ENCODE measurements around the gene BANF2. TPM values are rescaled to one million over a fixed set of nuclear protein-coding genes. Genes with fewer than 3 reads are reported as not detected.

BANF2 gene
- total and polyA plus RNA-seq, 2 experiments from 2014 or later, result not detected

DNA sequence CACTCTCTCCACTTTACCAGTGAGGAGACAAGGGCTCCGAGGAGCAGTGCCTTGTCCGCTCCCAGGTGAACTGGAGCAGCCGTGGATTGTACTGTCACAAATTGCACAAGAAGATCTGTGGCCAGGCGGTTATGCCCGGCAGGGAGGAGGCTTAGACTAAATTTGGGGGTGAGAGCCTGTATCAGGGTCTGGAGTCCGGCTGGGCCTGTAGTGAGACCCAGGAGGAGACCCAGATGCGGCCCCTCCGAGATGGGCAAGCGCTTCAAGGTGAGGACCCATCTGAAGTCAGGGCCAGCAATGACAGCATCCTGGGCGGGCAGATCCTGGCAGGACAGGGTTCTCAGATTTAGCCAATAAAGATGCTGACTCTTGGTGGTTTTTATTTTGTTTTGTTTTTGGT is 27.6 kb downstream of the BANF2 start:
- Histone ChIP-seq H2AFZ (no peak overlapping the region), H3K27ac (no peak overlapping the region), H3K4me3 (no peak overlapping the region), H3K9me2 (replicated peaks; ENCODE audit: insufficient read depth) (no peaks in the 10 kb centered on the region), H3K9me3 (ENCODE audit: low read depth) (no peaks in the 10 kb centered on the region), H3K79me2 (no peaks in the 10 kb centered on the region), H3K36me3 (replicated peaks; ENCODE audit: insufficient read depth, low read depth) (no peaks in the 10 kb centered on the region), H3K27me3 (no peaks in the 10 kb centered on the region), H4K20me1 (ENCODE audit: insufficient read depth, poor library complexity, severe bottlenecking) (no peaks in the 10 kb centered on the region), H3K4me1 (ENCODE audit: insufficient read depth) (no peaks in the 10 kb centered on the region), H3K4me2 (no peak overlapping the region)
- DNase-seq (ENCODE audit: low spot score), result no peak
- TF ChIP-seq EZH2 (IDR thresholded peaks at IDR 0.05; ENCODE audit: borderline replicate concordance) (no peak), EZH2phosphoT487 (IDR thresholded peaks at IDR 0.05; ENCODE audit: low read depth, severe bottlenecking, unreplicated experiment) (no peak)
- TF ChIP-seq, protein P1, sequence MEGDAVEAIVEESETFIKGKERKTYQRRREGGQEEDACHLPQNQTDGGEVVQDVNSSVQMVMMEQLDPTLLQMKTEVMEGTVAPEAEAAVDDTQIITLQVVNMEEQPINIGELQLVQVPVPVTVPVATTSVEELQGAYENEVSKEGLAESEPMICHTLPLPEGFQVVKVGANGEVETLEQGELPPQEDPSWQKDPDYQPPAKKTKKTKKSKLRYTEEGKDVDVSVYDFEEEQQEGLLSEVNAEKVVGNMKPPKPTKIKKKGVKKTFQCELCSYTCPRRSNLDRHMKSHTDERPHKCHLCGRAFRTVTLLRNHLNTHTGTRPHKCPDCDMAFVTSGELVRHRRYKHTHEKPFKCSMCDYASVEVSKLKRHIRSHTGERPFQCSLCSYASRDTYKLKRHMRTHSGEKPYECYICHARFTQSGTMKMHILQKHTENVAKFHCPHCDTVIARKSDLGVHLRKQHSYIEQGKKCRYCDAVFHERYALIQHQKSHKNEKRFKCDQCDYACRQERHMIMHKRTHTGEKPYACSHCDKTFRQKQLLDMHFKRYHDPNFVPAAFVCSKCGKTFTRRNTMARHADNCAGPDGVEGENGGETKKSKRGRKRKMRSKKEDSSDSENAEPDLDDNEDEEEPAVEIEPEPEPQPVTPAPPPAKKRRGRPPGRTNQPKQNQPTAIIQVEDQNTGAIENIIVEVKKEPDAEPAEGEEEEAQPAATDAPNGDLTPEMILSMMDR (IDR thresholded peaks at IDR 0.05; ENCODE audit: poor library complexity), result no peak
- WGBS (ENCODE audit: low lambda C conversion rate, missing lambda C conversion rate), result 96% methylated on average over 10 of the region's 10 CpGs

DNA sequence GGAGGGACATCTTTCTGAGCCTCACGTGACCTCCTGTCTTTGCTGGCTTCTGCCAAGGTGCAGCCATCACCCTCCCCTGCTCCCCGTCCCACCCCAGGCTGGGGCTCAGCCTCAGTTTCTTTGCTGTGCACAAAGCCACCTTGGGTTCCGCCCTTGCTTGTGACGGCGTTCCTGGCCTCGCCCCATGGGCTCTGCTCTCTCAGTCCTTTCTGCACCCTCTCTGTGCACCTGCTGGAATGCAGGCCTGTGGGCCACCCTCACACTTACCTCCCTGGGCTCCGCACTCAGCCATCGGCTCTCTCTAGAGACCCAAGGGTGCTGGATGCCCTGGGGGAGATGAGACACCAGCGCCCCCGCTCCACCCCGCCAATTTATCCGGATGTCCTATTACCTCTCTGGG is 28.3 kb downstream of the BANF2 start:
- 86% methylated on average over 12 of the region's 12 CpGs for WGBS (ENCODE audit: low lambda C conversion rate, missing lambda C conversion rate)
- no peaks in the 10 kb centered on the region for H4K20me1 ChIP-seq (ENCODE audit: insufficient read depth, poor library complexity, severe bottlenecking)
- H3K4me3 ChIP-seq, result no peak overlapping the region
- H3K79me2 ChIP-seq, result no peaks in the 10 kb centered on the region
- no peak overlapping the region for H3K27ac ChIP-seq
- DNase-seq (ENCODE audit: low spot score), result no peak
- H3K9me2 ChIP-seq (replicated peaks; ENCODE audit: insufficient read depth), result no peaks in the 10 kb centered on the region
- no peaks in the 10 kb centered on the region for H3K27me3 ChIP-seq
- no peaks in the 10 kb centered on the region for H3K36me3 ChIP-seq (replicated peaks; ENCODE audit: insufficient read depth, low read depth)
- H2AFZ ChIP-seq, result no peak overlapping the region
- no peaks in the 10 kb centered on the region for H3K9me3 ChIP-seq (ENCODE audit: low read depth)
- H3K4me1 ChIP-seq (ENCODE audit: insufficient read depth), result no peaks in the 10 kb centered on the region
- no peak overlapping the region for H3K4me2 ChIP-seq
- TF ChIP-seq, protein P1 (IDR thresholded peaks at IDR 0.05; ENCODE audit: poor library complexity), result no peak
- TF ChIP-seq EZH2phosphoT487 (IDR thresholded peaks at IDR 0.05; ENCODE audit: low read depth, severe bottlenecking, unreplicated experiment) (no peak), EZH2 (IDR thresholded peaks at IDR 0.05; ENCODE audit: borderline replicate concordance) (no peak)

DNA sequence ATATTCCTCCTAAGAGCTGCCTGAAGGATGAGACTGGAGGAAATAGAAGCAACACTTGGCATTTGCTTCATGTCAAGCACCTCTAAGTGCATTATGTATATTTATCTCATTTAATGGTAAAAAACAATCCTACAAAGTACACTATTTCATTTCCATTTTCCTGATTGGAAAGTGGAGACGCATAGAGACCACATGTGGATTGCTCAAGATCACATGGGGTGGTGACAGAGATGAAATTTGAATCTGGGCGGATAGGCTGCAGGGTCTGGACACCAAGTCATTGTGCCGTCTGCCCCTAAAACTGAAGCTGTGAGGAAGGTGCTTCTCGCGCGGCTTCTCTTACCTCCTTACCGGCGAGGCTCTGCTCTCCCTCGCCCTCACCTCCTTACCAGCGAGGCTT is 30.3 kb downstream of the BANF2 start:
- Histone ChIP-seq H4K20me1 (ENCODE audit: insufficient read depth, poor library complexity, severe bottlenecking) (no peaks in the 10 kb centered on the region), H3K9me3 (ENCODE audit: low read depth) (no peaks in the 10 kb centered on the region), H3K27ac (no peak overlapping the region), H3K4me1 (ENCODE audit: insufficient read depth) (peaks cover 12% of the 10 kb centered on the region), H3K27me3 (no peaks in the 10 kb centered on the region), H2AFZ (no peak overlapping the region), H3K4me2 (no peak overlapping the region), H3K9me2 (replicated peaks; ENCODE audit: insufficient read depth) (no peaks in the 10 kb centered on the region), H3K4me3 (no peak overlapping the region), H3K79me2 (no peaks in the 10 kb centered on the region), H3K36me3 (replicated peaks; ENCODE audit: insufficient read depth, low read depth) (no peaks in the 10 kb centered on the region)
- WGBS (ENCODE audit: low lambda C conversion rate, missing lambda C conversion rate), result 93% methylated on average over 10 of the region's 10 CpGs
- no peak for DNase-seq (ENCODE audit: low spot score)
- TF ChIP-seq EZH2phosphoT487 (IDR thresholded peaks at IDR 0.05; ENCODE audit: low read depth, severe bottlenecking, unreplicated experiment) (no peak), EZH2 (IDR thresholded peaks at IDR 0.05; ENCODE audit: borderline replicate concordance) (no peak)
- TF ChIP-seq, protein P1 (IDR thresholded peaks at IDR 0.05; ENCODE audit: poor library complexity), result no peak

DNA sequence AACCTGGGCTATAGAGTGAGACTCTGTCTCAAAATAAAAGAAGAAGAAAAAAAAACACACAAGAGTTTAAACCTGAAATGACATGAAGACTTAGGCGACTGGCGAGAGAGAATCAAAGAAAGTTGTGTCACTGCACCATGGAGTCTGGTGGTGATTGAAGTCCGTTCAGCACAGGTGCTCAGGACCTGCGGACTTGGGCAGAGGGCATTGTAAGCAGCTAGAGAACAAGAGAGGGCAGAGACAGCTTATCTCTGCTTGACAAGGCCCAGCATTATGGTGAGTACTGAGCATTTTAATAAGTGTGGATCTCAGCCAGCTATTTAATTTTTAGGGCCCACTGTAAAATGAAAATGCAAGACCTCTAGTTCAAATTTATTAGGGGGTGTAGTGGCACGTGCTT is 31.5 kb downstream of the BANF2 start:
- Histone ChIP-seq H3K9me2 (replicated peaks; ENCODE audit: insufficient read depth) (no peaks in the 10 kb centered on the region), H2AFZ (no peak overlapping the region), H3K79me2 (no peaks in the 10 kb centered on the region), H3K27me3 (no peaks in the 10 kb centered on the region), H3K27ac (no peak overlapping the region), H3K4me1 (ENCODE audit: insufficient read depth) (peaks cover 18% of the 10 kb centered on the region), H3K4me2 (no peak overlapping the region), H4K20me1 (ENCODE audit: insufficient read depth, poor library complexity, severe bottlenecking) (no peaks in the 10 kb centered on the region), H3K9me3 (ENCODE audit: low read depth) (no peaks in the 10 kb centered on the region), H3K4me3 (no peak overlapping the region), H3K36me3 (replicated peaks; ENCODE audit: insufficient read depth, low read depth) (no peaks in the 10 kb centered on the region)
- 93% methylated on average over 5 of the region's 5 CpGs for WGBS (ENCODE audit: low lambda C conversion rate, missing lambda C conversion rate)
- no peak for DNase-seq (ENCODE audit: low spot score)
- TF ChIP-seq EZH2phosphoT487 (IDR thresholded peaks at IDR 0.05; ENCODE audit: low read depth, severe bottlenecking, unreplicated experiment) (no peak), EZH2 (IDR thresholded peaks at IDR 0.05; ENCODE audit: borderline replicate concordance) (no peak)
- TF ChIP-seq, protein P1 (IDR thresholded peaks at IDR 0.05; ENCODE audit: poor library complexity), result no peak

Measured in hepatocyte (in vitro differentiated cells).